ENCODE measurements around the gene RPL28.

The RPL28 gene

DNA sequence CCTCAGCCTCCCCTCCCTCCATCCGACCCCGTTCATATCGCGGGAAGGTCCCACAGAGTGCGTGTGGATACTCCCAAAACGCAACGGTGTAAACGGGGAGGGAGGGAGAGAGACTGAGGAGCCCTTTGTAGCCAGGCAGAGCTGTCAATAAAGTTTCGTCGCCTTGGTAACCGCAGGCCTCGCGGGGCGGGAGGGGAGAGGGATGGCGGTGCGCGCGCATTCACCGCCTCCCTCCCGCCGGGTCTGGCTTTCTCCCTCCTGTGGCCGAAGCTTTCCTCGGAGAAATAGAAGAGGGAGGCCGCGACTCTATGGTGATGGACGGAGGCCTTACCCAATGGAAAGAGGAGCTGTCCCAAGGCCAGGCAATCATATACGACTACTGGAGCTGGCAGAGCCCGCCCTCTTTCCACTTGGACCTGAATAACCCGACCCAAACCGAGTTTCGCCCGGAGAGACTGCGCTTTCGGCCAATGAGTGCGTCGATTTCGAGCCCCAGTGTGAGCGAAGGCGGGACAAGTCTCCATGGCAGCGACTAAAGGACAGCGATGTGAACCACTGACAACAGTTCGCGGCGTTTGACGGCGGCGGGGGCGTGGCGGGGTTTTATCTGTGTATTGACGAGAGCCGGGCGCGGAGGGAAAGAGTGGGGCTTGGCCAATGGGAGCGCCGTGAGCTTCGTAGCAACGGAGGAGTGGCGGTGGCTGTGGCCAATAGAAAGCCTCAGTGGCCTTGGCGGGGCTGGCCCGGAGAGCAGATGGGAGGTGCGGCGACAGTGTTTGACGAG, 46.4 kb upstream of the RPL28 start, which contains the start of gene KMT5C (continued):
- TF ChIP-seq, protein P1, sequence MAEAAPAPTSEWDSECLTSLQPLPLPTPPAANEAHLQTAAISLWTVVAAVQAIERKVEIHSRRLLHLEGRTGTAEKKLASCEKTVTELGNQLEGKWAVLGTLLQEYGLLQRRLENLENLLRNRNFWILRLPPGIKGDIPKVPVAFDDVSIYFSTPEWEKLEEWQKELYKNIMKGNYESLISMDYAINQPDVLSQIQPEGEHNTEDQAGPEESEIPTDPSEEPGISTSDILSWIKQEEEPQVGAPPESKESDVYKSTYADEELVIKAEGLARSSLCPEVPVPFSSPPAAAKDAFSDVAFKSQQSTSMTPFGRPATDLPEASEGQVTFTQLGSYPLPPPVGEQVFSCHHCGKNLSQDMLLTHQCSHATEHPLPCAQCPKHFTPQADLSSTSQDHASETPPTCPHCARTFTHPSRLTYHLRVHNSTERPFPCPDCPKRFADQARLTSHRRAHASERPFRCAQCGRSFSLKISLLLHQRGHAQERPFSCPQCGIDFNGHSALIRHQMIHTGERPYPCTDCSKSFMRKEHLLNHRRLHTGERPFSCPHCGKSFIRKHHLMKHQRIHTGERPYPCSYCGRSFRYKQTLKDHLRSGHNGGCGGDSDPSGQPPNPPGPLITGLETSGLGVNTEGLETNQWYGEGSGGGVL (tag by site-specific recombination; IDR thresholded peaks at IDR 0.05) = peak; percentile 85
- TF ChIP-seq ZBTB26 (tag by site-specific recombination; optimal IDR thresholded peaks at IDR 0.05) (peak; percentile 69), ZBTB17 (tag by site-specific recombination; IDR thresholded peaks at IDR 0.05) (peak; percentile 91), PRDM1 (tag by site-specific recombination; IDR thresholded peaks at IDR 0.05) (peak; percentile 98), ZNF394 (tag by site-specific recombination; IDR thresholded peaks at IDR 0.05; ENCODE audit: borderline replicate concordance) (no peak; the same call in 1 of the 2 replicates), ZNF19 (tag by site-specific recombination; IDR thresholded peaks at IDR 0.05; ENCODE audit: low read depth) (no peak), ZNF138 (tag by site-specific recombination; IDR thresholded peaks at IDR 0.05; ENCODE audit: borderline replicate concordance) (no peak), ZEB2 (tag by site-specific recombination; IDR thresholded peaks at IDR 0.05) (0 out of 2 replicates have a peak, but pooled peaks have one; percentile 4), ZNF266 (tag by site-specific recombination; IDR thresholded peaks at IDR 0.05; ENCODE audit: low read depth) (no peak), GLIS1 (tag by site-specific recombination; IDR thresholded peaks at IDR 0.05) (peak; percentile 51), ZNF785 (tag by site-specific recombination; IDR thresholded peaks at IDR 0.05) (no peak), ZFHX2 (tag by site-specific recombination; conservative IDR thresholded peaks at IDR 0.05) (peak; percentile 97), ZNF335 (tag by site-specific recombination; conservative IDR thresholded peaks at IDR 0.05) (peak; percentile 45), ZNF580 (tag by site-specific recombination; IDR thresholded peaks at IDR 0.05) (0 out of 2 replicates have a peak, but pooled peaks have one; percentile 6), SP3 (tag by site-specific recombination; IDR thresholded peaks at IDR 0.05) (peak; percentile 98), ZNF629 (tag by site-specific recombination; IDR thresholded peaks at IDR 0.05) (peak; percentile 92), SP2 (tag by site-specific recombination; IDR thresholded peaks at IDR 0.05) (peak; percentile 98), ZNF341 (tag by site-specific recombination; IDR thresholded peaks at IDR 0.05; ENCODE audit: low read depth) (peak; percentile 80), KLF10 (tag by site-specific recombination; IDR thresholded peaks at IDR 0.05) (peak; percentile 64; the same call in 1 of the 2 replicates), PATZ1 (tag by site-specific recombination; IDR thresholded peaks at IDR 0.05) (peak; percentile 70), KLF8 (tag by site-specific recombination; IDR thresholded peaks at IDR 0.05) (peak; percentile 82), BCL11B (tag by site-specific recombination; IDR thresholded peaks at IDR 0.05; ENCODE audit: low read depth) (0 out of 2 replicates have a peak, but pooled peaks have one; percentile 39), ZNF843 (tag by site-specific recombination; IDR thresholded peaks at IDR 0.05) (peak; percentile 47; the same call in 1 of the 2 replicates), ZNF654 (tag by site-specific recombination; IDR thresholded peaks at IDR 0.05; ENCODE audit: low read depth) (no peak), GLIS2 (tag by site-specific recombination; IDR thresholded peaks at IDR 0.05) (peak; percentile 67), ZNF501 (tag by site-specific recombination; IDR thresholded peaks at IDR 0.05) (no peak)
- TF ChIP-seq, protein P2, sequence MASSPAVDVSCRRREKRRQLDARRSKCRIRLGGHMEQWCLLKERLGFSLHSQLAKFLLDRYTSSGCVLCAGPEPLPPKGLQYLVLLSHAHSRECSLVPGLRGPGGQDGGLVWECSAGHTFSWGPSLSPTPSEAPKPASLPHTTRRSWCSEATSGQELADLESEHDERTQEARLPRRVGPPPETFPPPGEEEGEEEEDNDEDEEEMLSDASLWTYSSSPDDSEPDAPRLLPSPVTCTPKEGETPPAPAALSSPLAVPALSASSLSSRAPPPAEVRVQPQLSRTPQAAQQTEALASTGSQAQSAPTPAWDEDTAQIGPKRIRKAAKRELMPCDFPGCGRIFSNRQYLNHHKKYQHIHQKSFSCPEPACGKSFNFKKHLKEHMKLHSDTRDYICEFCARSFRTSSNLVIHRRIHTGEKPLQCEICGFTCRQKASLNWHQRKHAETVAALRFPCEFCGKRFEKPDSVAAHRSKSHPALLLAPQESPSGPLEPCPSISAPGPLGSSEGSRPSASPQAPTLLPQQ (tag by site-specific recombination; IDR thresholded peaks at IDR 0.05) = peak; percentile 19; the same call in 1 of the 2 replicates
- TF ChIP-seq, protein P3, sequence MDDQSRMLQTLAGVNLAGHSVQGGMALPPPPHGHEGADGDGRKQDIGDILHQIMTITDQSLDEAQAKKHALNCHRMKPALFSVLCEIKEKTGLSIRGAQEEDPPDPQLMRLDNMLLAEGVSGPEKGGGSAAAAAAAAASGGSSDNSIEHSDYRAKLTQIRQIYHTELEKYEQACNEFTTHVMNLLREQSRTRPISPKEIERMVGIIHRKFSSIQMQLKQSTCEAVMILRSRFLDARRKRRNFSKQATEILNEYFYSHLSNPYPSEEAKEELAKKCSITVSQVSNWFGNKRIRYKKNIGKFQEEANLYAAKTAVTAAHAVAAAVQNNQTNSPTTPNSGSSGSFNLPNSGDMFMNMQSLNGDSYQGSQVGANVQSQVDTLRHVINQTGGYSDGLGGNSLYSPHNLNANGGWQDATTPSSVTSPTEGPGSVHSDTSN (CRISPR knock-in tag; IDR thresholded peaks at IDR 0.05) = peak; percentile 98
- TF ChIP-seq, protein P4, sequence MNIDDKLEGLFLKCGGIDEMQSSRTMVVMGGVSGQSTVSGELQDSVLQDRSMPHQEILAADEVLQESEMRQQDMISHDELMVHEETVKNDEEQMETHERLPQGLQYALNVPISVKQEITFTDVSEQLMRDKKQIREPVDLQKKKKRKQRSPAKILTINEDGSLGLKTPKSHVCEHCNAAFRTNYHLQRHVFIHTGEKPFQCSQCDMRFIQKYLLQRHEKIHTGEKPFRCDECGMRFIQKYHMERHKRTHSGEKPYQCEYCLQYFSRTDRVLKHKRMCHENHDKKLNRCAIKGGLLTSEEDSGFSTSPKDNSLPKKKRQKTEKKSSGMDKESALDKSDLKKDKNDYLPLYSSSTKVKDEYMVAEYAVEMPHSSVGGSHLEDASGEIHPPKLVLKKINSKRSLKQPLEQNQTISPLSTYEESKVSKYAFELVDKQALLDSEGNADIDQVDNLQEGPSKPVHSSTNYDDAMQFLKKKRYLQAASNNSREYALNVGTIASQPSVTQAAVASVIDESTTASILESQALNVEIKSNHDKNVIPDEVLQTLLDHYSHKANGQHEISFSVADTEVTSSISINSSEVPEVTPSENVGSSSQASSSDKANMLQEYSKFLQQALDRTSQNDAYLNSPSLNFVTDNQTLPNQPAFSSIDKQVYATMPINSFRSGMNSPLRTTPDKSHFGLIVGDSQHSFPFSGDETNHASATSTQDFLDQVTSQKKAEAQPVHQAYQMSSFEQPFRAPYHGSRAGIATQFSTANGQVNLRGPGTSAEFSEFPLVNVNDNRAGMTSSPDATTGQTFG (tag by site-specific recombination; IDR thresholded peaks at IDR 0.05; ENCODE audit: borderline replicate concordance) = no peak
